HG03135 (cell line): ENCODE measurements around the gene CMPK2.

Experiments used
- ATAC-seq: cut with Tn5 transposase; IDR thresholded peaks from one replicate; pipeline ENCODE4 v1.9.1; 2021; ENCODE audit warnings: mild to moderate bottlenecking, moderate library complexity; ENCODE audit not compliant: unreplicated experiment

The CMPK2 gene

GRCh38 chr2:6814312-6814711 is 51.4 kb downstream of the CMPK2 start:
- no peak for ATAC-seq

GRCh38 chr2:6813573-6813972 is 52.1 kb downstream of the CMPK2 start:
- ATAC-seq, result no peak

- no peak for ATAC-seq
Observed at GRCh38 chr2:6812857-6813530, 52.7 kb downstream of the CMPK2 start.

GRCh38 chr2:6810961-6811360 is 54.7 kb downstream of the CMPK2 start:
- no peak for ATAC-seq

GRCh38 chr2:6808426-6808825 is 57.3 kb downstream of the CMPK2 start:
- ATAC-seq, result no peak

- ATAC-seq, result no peak
Observed at GRCh38 chr2:6806604-6807003, 59.1 kb downstream of the CMPK2 start.

GRCh38 chr2:6800553-6800952 is 65.2 kb downstream of the CMPK2 start:
- ATAC-seq, result no peak
